Measurements from ENCODE around the gene HDAC9.

GRCh38 chr7:18532813-18533212 lies 37.3 kb downstream of the HDAC9 start:
- TF ChIP-seq CTCF (IDR thresholded peaks at IDR 0.05) (no peak), RCOR1 (IDR thresholded peaks at IDR 0.05; ENCODE audit: low read depth, low read length) (no peak), ZSCAN20 (CRISPR knock-in tag; IDR thresholded peaks at IDR 0.05) (no peak), JUNB (IDR thresholded peaks at IDR 0.05) (no peak), JUN (IDR thresholded peaks at IDR 0.05) (no peak), CBX2 (IDR thresholded peaks at IDR 0.05; ENCODE audit: borderline replicate concordance, low read depth) (no peak), MAX (IDR thresholded peaks at IDR 0.05) (no peak)
